ENCODE data around the gene CALM1.

CALM1 gene

DNA sequence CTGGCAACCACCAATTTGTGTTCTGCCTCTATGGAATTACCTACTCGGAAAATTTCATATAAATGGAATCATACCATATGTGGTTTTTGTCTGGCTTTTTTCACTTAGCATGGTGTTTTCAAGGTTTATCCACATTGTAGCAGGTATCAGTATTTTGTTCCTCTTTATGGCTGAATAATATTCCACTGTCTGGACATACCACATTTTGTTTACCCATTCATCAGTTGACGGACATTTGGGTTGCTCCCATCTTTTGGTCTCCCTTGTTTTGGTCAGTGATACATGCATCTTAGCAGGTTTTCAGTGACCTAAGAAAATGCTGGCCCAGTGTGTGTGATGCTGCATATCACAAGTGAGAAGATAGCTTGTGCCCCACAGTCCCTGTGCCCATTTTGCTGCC, 21.2 kb downstream of the CALM1 start:
- TF ChIP-seq SIN3A (IDR thresholded peaks at IDR 0.05; ENCODE audit: borderline replicate concordance, insufficient read depth, low read length) (no peak), TAF1 (IDR thresholded peaks at IDR 0.05; ENCODE audit: borderline replicate concordance, insufficient read depth, low read length) (no peak), POLR2AphosphoS5 (IDR thresholded peaks at IDR 0.05; ENCODE audit: low read depth, low read length) (no peak), FOXP2 (optimal IDR thresholded peaks at IDR 0.05; ENCODE audit: borderline replicate concordance, extremely low read depth, extremely low read length, insufficient read depth) (no peak), REST (IDR thresholded peaks at IDR 0.05; ENCODE audit: insufficient read depth in 1 of 2, low read depth in 2 of 2, low read length in 2 of 2) (no peak)

DNA sequence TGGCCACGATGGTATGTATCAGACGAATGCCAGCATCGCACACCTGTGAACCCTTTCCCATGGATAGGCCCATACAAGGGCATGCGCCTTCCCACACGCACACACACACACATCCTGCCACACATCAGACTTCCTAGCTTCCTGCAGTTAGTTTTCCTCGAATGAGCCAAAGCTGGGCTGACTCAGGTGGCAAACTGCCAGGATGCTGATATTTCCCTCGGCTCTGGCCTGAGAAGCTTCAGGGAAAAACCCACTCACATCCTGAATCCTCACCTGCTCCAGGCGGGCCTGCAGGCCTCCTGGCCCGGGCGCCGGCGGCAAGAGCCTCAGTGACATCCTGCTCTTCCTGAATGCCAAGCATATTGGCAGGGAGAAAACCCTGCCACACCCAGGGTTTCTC, 22.4 kb downstream of the CALM1 start:
- TF ChIP-seq SIN3A (IDR thresholded peaks at IDR 0.05; ENCODE audit: borderline replicate concordance, insufficient read depth, low read length) (no peak), FOXP2 (optimal IDR thresholded peaks at IDR 0.05; ENCODE audit: borderline replicate concordance, extremely low read depth, extremely low read length, insufficient read depth) (peak; percentile 76), REST (IDR thresholded peaks at IDR 0.05; ENCODE audit: insufficient read depth in 1 of 2, low read depth in 2 of 2, low read length in 2 of 2) (no peak)

GRCh38 chr14:90421001-90421631, 24.3 kb downstream of the CALM1 start:
- TF ChIP-seq REST (IDR thresholded peaks at IDR 0.05; ENCODE audit: insufficient read depth in 1 of 2, low read depth in 2 of 2, low read length in 2 of 2) (no peak), SIN3A (IDR thresholded peaks at IDR 0.05; ENCODE audit: borderline replicate concordance, insufficient read depth, low read length) (no peak), FOXP2 (optimal IDR thresholded peaks at IDR 0.05; ENCODE audit: borderline replicate concordance, extremely low read depth, extremely low read length, insufficient read depth) (no peak), POLR2AphosphoS5 (IDR thresholded peaks at IDR 0.05; ENCODE audit: low read depth, low read length) (no peak), TAF1 (IDR thresholded peaks at IDR 0.05; ENCODE audit: borderline replicate concordance, insufficient read depth, low read length) (no peak)

DNA sequence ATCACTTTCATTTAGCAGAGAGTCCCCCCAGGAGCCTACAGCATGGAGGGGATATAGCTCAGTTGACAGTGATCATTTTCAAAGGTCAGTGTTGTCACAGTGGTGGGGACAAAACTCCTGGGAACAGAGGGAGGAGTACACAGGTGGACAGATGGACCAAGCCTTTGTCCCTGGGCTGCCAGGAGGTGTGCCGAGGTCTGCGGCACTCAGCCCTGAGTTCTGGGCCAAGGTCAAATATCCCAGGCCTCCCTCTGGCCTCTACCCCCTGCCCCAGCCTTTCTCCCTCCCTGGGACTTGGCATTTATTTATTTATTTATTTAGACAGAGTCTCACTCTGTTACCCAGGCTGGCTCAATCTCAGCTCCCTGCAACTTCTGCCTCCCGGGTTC, 24.8 kb downstream of the CALM1 start:
- no peak for TF ChIP-seq REST (IDR thresholded peaks at IDR 0.05; ENCODE audit: insufficient read depth in 1 of 2, low read depth in 2 of 2, low read length in 2 of 2)
- TF ChIP-seq FOXP2 (optimal IDR thresholded peaks at IDR 0.05; ENCODE audit: borderline replicate concordance, extremely low read depth, extremely low read length, insufficient read depth): no peak
- no peak for TF ChIP-seq SIN3A (IDR thresholded peaks at IDR 0.05; ENCODE audit: borderline replicate concordance, insufficient read depth, low read length)
- no peak for TF ChIP-seq POLR2AphosphoS5 (IDR thresholded peaks at IDR 0.05; ENCODE audit: low read depth, low read length)
- no peak for TF ChIP-seq TAF1 (IDR thresholded peaks at IDR 0.05; ENCODE audit: borderline replicate concordance, insufficient read depth, low read length)

GRCh38 chr14:90423166-90423565, 26.3 kb downstream of the CALM1 start:
- TF ChIP-seq TAF1 (IDR thresholded peaks at IDR 0.05; ENCODE audit: borderline replicate concordance, insufficient read depth, low read length) (no peak), FOXP2 (optimal IDR thresholded peaks at IDR 0.05; ENCODE audit: borderline replicate concordance, extremely low read depth, extremely low read length, insufficient read depth) (no peak)
